Fibroblast of villous mesenchyme (primary cell): ENCODE data around the gene DOC2A. TPM values are rescaled to one million over a fixed set of nuclear protein-coding genes. Genes with fewer than 3 reads are reported as not detected.

Experiments used
- DNase-seq: peaks from one replicate; pipeline ENCODE4 v3.0.0-alpha.2; 2010; ENCODE audit warnings: low read depth
- H3K4me3 ChIP-seq: 2 replicates; pipeline ENCODE4 v1.5.1; 2011; ENCODE audit warnings: low read depth, mild to moderate bottlenecking, low read length
- CTCF ChIP-seq: IDR thresholded peaks from 2 replicates; pipeline ENCODE4 v1.5.1; 2012; ENCODE audit warnings: low read depth, mild to moderate bottlenecking, low read length; ENCODE audit not compliant: insufficient read depth
- total RNA-seq: library from RNA; depleted of rRNA; stranded (reverse); fragments of >200 nt; gene quantifications from 2 replicates; pipeline ENCODE4 v1.2.3, GENCODE V29; 2012

The DOC2A gene
- total RNA-seq, 1 donor: under 0.01 TPM

GRCh38 chr16:29995911-29996765, 14.7 kb downstream of the DOC2A start, which contains the start of gene INO80E:
TSS of gene INO80E (plus strand) at chr16:29996241. CDS start at chr16:29996311, 70 bp downstream.
- peak; percentile 95 for DNase-seq
- no peak for TF ChIP-seq CTCF
- H3K4me3 ChIP-seq: peak within 1 kb of the TSS; percentile 96

- peak within 1 kb of the TSS; percentile 96 for H3K4me3 ChIP-seq
- peak; percentile 70 for DNase-seq
- no peak for TF ChIP-seq CTCF
These were observed 15.4 kb downstream of the DOC2A start, which contains the start of gene HIRIP3 for GRCh38 chr16:29995324-29995910. TSS of gene HIRIP3 (minus strand) at chr16:29995617. CDS start at chr16:29995605, 12 bp downstream.

GRCh38 chr16:29994600-29995323, 16.1 kb downstream of the DOC2A start:
- peak; percentile 41 for DNase-seq
- H3K4me3 ChIP-seq: peak overlapping the region; percentile 96

GRCh38 chr16:29993903-29994599, 16.8 kb downstream of the DOC2A start:
- no peak overlapping the region for H3K4me3 ChIP-seq
- DNase-seq: no peak
- no peak for TF ChIP-seq CTCF

More at GRCh38 chr16:29994600-29995323, 16.1 kb downstream of the DOC2A start:
- TF ChIP-seq CTCF: no peak

- H3K4me3 ChIP-seq: no peak overlapping the region
- no peak for TF ChIP-seq CTCF
- DNase-seq: no peak
These were observed 17.5 kb downstream of the DOC2A start for GRCh38 chr16:29993191-29993902.
